ENCODE data around the gene SENP7.
"Not testable (repeated sequence)": the region's sequence is repeated elsewhere in the genome, so short reads cannot be mapped to it uniquely, and the experiment has no call there.

The SENP7 gene

GRCh38 chr3:101512646-101513418, at the start of gene SENP7:
Gene SENP7 (minus strand): TSS chr3:101513212. CDS start chr3:101513130, 82 bp downstream.
- DNase-seq: peak; percentile 78

- DNase-seq: peak; percentile 82
These were observed 48.8 kb upstream of the SENP7 start, which contains the start of gene TRMT10C for GRCh38 chr3:101561630-101562328. Gene TRMT10C (plus strand): TSS chr3:101561868. CDS start chr3:101564782, 2,914 bp downstream.

DNA sequence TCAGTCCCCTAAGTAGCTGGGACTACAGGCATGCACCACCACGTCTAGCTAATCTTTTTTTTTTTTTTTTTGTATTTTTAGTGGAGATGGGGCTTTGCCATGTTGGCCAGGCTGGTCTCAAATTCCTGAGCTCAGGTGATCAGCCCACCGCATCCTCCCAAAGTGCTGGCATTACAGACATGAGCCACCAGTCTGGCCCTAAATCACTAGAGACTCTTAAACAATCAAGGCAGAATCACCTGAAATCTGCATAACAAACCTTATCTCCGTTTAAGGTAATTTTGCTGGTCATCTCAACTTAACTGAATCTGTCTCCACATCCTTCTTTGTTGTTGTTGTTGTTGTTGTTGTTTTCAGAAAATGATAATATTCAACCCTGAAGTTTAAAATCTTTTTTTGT, 43.1 kb upstream of the SENP7 start:
- DNase-seq: no peak

- not testable (repeated sequence) for DNase-seq
These were observed 40.4 kb upstream of the SENP7 start for GRCh38 chr3:101553381-101553780.

GRCh38 chr3:101551359-101552081, 38.5 kb upstream of the SENP7 start:
- not testable (repeated sequence) for DNase-seq

GRCh38 chr3:101549473-101549872, 36.5 kb upstream of the SENP7 start:
- no peak for DNase-seq

DNA sequence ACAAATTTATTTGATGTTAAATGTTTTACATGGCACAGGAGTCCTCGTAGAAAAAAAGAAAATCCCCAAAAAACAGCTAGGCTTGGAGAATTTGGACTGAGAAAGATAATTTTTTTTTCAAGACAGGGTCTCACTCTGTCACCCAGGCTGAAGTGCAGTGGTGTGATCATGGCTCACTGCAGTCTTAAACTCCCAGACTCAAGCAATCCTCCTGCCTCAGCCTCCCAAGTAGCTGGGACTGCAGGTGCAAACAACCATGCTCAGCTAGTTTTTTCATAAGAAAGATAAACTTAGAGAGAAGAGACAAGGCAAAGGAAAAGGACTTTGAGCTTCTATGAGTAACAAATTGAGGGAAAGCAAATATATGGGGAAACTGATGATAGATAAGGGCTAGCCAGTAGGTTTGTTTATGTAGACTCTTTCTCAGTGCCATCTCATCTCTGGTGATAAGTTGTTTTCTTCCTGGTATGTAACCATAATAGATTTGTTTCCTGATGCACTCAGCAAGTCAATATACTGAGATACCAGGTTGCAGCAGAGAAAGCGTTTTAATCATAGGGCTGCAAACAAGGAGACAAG, 35.6 kb upstream of the SENP7 start:
- no peak for DNase-seq

GRCh38 chr3:101544161-101544850, 31.3 kb upstream of the SENP7 start:
- no peak for DNase-seq

GRCh38 chr3:101542957-101543356, 29.9 kb upstream of the SENP7 start:
- DNase-seq: no peak

DNA sequence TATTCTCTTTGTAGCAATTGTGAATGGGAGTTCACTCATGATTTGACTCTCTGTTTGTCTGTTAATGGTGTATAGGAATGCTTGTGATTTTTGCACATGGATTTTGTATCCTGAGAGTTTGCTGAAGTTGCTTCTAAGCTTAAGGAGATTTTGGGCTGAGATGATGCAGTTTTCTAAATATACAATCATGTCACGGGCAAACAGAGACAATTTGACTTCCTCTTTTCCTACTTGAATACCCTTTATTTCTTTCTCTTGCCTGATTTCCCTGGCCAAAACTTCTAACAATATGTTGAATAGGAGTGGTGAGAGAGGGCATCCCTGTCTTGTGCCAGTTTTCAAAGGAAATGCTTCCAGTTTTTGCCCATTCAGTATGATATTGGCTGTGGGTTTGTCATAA, 23.9 kb upstream of the SENP7 start:
- not testable (repeated sequence) for DNase-seq

GRCh38 chr3:101536266-101536665, 23.3 kb upstream of the SENP7 start:
- DNase-seq: no peak

DNA sequence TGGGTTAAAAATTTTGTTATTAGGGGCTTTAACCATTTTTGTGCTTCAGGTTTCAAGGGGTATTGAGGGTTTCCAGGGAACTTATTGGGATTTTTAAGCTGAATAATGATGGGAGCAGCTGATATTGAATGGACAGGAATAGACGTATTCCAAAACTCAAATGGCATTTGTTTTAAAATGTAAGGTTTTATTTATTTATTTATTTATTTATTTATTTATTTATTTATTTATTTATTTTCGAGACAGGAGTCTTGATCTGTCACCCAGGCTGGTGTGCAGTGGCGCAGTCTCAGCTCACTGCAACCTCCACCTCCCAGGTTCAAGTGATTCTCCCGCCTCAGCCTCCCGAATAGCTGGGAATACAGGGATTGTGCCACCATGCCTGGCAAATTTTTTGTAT, 22.2 kb upstream of the SENP7 start:
- no peak for DNase-seq

GRCh38 chr3:101533603-101533968, 20.6 kb upstream of the SENP7 start:
- no peak for DNase-seq

DNA sequence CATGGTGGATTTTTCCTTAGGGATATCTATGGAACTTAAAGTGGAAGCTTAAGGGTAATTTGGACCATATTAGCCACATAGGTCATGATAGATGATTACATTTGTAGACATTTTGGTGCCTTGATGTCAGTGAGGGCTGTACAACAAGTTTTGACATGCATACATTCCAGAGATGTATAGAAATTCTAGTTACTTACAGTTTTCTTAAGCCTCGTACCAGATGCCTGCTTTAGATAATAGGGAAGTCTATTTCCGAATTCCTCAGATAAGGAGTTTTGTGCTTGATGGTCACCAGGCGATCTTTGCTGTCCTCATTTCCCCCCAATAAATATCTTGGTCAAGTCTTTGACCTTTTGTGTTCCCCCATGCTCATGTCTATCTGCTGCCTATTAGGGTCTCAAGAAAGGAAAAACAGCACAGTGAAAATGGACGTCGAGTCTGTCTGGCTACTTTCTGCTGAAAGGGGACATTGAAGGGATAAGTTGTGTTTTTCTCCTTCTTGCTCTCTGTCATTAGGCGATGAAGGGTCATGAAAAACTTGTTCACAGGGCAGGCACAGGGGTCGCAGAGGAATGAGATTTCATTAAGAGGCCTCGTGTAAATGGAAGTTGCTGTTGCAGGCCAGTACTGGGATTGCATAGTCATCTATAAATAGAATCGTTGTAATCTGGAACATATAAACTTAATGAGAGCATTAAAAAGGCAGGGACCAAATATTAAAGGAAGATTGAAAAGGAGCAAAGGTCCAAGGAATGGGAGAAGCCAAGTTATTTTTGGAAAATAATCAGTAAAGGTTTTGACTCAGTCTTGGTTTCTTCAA, 20.0 kb upstream of the SENP7 start:
- DNase-seq: no peak

GRCh38 chr3:101531473-101532086, 18.6 kb upstream of the SENP7 start:
- DNase-seq: no peak

- no peak for DNase-seq
These were observed 17.7 kb upstream of the SENP7 start for GRCh38 chr3:101530686-101531047.

GRCh38 chr3:101529816-101530685, 17.0 kb upstream of the SENP7 start:
- DNase-seq: no peak

DNA sequence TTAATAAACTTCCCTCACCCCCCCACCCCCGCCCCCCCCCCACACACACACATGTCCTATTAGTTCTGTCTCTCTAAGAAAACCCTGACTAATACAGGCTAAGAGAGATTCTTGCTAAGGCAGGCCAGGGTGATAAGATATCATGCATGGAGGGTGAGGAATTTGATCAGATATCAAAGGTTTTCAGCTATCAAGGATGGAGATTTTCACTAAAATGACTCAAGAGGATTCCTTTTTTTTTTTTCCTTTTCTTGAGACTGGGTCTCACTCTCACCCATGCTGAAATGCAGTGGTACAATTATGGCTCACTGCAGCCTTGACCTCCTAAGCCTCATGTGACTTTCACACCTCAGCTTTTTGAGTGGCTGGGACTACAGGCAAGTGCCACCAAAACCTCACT, 14.9 kb upstream of the SENP7 start:
- DNase-seq: no peak

DNA sequence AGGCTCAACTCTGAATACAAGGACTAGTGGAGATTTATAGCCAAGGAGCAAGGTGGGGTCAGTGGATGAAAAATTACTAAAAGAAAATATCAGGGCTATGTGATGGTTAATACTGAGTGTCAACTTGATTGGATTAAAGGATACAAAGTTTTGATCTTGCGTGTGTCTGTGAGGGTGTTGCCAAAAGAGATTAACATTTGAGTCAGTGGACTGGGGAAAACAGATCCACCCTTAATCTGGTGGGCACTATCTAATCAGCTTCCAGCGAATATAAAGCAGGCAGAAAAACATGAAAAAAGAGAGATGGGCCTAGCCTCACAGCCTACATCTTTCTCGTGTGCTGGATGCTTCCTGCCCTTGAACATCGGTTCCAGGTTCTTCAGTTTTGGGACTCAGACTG, 14.4 kb upstream of the SENP7 start:
- DNase-seq: no peak

DNA sequence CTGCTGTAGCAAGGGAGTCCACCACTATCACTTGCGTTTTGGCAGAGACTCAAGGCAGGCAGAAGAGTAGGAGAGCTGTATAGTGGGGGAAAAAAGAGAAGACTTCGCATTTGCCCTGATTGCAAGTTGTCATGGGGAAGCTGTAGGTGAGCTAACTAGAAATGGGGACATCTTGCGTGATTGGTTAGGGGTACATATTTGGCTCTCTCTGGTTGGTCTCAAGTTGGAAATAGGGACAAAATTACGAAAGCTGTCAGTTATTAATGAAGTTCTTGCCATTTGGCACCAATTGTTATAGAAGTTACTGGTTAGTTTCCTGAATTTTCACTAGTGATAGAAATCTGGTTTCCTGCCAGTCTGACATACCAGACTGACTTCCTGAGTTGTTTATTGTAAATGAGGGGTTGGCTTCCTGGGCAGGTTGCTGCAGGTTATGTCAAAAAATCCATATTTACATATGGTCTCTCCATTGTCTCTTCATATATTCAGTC, 8.2 kb upstream of the SENP7 start:
- no peak for DNase-seq

Measured in NCI-H1694 treated with DMSO at 0.1 percent for 48 hours (cell line).